HL-60 (cell line): ENCODE results near the gene DMXL1.

Experiments used
- REST ChIP-seq: IDR thresholded peaks from 2 replicates; pipeline ENCODE4 v1.6.1; 2012; ENCODE audit warnings: low read depth; ENCODE audit not compliant: insufficient replicate concordance
- TF ChIP-seq, protein P1 (sequence below): IDR thresholded peaks from one replicate; pipeline ENCODE4 v1.5.1; 2011; ENCODE audit warnings: low read length, control low read depth, inconsistent platforms; ENCODE audit not compliant: insufficient read depth

- TF ChIP-seq, protein P1, sequence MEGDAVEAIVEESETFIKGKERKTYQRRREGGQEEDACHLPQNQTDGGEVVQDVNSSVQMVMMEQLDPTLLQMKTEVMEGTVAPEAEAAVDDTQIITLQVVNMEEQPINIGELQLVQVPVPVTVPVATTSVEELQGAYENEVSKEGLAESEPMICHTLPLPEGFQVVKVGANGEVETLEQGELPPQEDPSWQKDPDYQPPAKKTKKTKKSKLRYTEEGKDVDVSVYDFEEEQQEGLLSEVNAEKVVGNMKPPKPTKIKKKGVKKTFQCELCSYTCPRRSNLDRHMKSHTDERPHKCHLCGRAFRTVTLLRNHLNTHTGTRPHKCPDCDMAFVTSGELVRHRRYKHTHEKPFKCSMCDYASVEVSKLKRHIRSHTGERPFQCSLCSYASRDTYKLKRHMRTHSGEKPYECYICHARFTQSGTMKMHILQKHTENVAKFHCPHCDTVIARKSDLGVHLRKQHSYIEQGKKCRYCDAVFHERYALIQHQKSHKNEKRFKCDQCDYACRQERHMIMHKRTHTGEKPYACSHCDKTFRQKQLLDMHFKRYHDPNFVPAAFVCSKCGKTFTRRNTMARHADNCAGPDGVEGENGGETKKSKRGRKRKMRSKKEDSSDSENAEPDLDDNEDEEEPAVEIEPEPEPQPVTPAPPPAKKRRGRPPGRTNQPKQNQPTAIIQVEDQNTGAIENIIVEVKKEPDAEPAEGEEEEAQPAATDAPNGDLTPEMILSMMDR: no peak
- TF ChIP-seq REST: no peak
Observed at GRCh38 chr5:119072496-119072895, 1.6 kb downstream of the DMXL1 start.
